IMR-90 (cell line): ENCODE data around the gene ARL4A. TPM values are rescaled to one million over a fixed set of nuclear protein-coding genes. Genes with fewer than 3 reads are reported as not detected.

Experiments
- ATAC-seq: fragments of 200-7000 bp; cut with Tn5 transposase; 2 replicates; pipeline ENCODE4 v1.9.1; 2020; ENCODE audit warnings: low read depth, mild to moderate bottlenecking, moderate library complexity
- BruUV-seq: library from RNA; stranded (reverse); fragments of 400-500 nt; replicated peaks from 2 replicates; lab custom pipeline; 2021; lab: Mats Ljungman, UMichigan
- CTCF ChIA-PET: fragments of 300-600 bp; formaldehyde crosslinking; extraction: SDS; loops from one replicate; lab custom pipeline; 2021; ENCODE audit warnings: antibody characterized with exemption; lab: Yijun Ruan, JAX
- POLR2A ChIA-PET: fragments of 300-600 bp; sonication (Branson Sonifier 250); formaldehyde crosslinking; loops from one replicate; lab custom pipeline; 2022; ENCODE audit warnings: antibody characterized with exemption; ENCODE audit not compliant: unreplicated experiment; lab: Charles Lee
- DNase-seq: peaks from one replicate; pipeline ENCODE4 v3.0.0; 2013
- H2AFZ ChIP-seq: replicated peaks from 2 replicates; pipeline ENCODE3; 2013; ENCODE audit warnings: low read length, mild to moderate bottlenecking; ENCODE audit not compliant: poor library complexity
- H2AK5ac ChIP-seq: 2 replicates; pipeline ENCODE4 v1.6.1; 2013; ENCODE audit warnings: low read depth, low read length, inconsistent platforms
- H2AK9ac ChIP-seq: replicated peaks from 2 replicates; pipeline ENCODE3; 2013; ENCODE audit warnings: mild to moderate bottlenecking, low read depth, low read length, moderate library complexity; ENCODE audit not compliant: poor library complexity
- H2BK120ac ChIP-seq: 2 replicates; pipeline ENCODE4 v1.6.1; 2013; ENCODE audit warnings: low read depth, low read length, inconsistent platforms
- H2BK15ac ChIP-seq: 3 replicates; pipeline ENCODE4 v1.6.1; 2013; ENCODE audit warnings: low read depth, low read length, inconsistent platforms
- H2BK20ac ChIP-seq: 2 replicates; pipeline ENCODE4 v1.6.1; 2013; ENCODE audit warnings: low read depth, mild to moderate bottlenecking, inconsistent platforms, low read length, moderate library complexity
- H2BK5ac ChIP-seq: 2 replicates; pipeline ENCODE4 v1.6.1; 2013; ENCODE audit warnings: mild to moderate bottlenecking, low read depth, low read length, inconsistent platforms; ENCODE audit not compliant: poor library complexity, severe bottlenecking
- H3K14ac ChIP-seq: replicated peaks from 2 replicates; pipeline ENCODE4 v1.6.1; 2013; ENCODE audit warnings: low read depth, low read length, inconsistent platforms
- H3K18ac ChIP-seq: 2 replicates; pipeline ENCODE4 v1.6.1; 2013; ENCODE audit warnings: low read depth, low read length, control low read depth
- H3K23ac ChIP-seq: 2 replicates; pipeline ENCODE4 v1.6.1; 2013; ENCODE audit warnings: low read depth, low read length, inconsistent platforms
- H3K27ac ChIP-seq: 2 replicates; pipeline ENCODE4 v1.5.1; 2013; ENCODE audit warnings: mild to moderate bottlenecking, control low read depth, low read length; ENCODE audit not compliant: insufficient read depth
- H3K27me3 ChIP-seq: 2 replicates; pipeline ENCODE4 v1.6.1; 2013; ENCODE audit warnings: low read length; ENCODE audit not compliant: control insufficient read depth, insufficient read depth
- H3K36me3 ChIP-seq: 2 replicates; pipeline ENCODE4 v1.6.1; 2013; ENCODE audit warnings: low read length, mixed read lengths; ENCODE audit not compliant: control insufficient read depth, insufficient read depth
- H3K4ac ChIP-seq: 2 replicates; pipeline ENCODE4 v1.6.1; 2013; ENCODE audit warnings: low read depth, low read length, inconsistent platforms
- H3K4me1 ChIP-seq: 2 replicates; pipeline ENCODE4 v1.6.1; 2013; ENCODE audit warnings: low read length, mixed read lengths; ENCODE audit not compliant: control insufficient read depth, insufficient read depth
- H3K4me2 ChIP-seq: 2 replicates; pipeline ENCODE4 v1.6.1; 2013; ENCODE audit warnings: low read depth, mild to moderate bottlenecking, control low read depth, low read length, moderate library complexity
- H3K4me3 ChIP-seq: 2 replicates; pipeline ENCODE4 v1.5.1; 2013; ENCODE audit warnings: low read depth, mild to moderate bottlenecking, control low read depth, low read length, moderate library complexity; ENCODE audit not compliant: insufficient read depth
- H3K56ac ChIP-seq: 2 replicates; pipeline ENCODE4 v1.6.1; 2013; ENCODE audit warnings: low read length, inconsistent platforms; ENCODE audit not compliant: insufficient read depth; ENCODE audit errors: extremely low read depth
- H3K79me1 ChIP-seq, 2 experiments: 2 replicates each; pipeline ENCODE4 v1.6.1; 2013; ENCODE audit warnings: low read length in 2 of 2, inconsistent platforms in 1 of 2, low read depth in 1 of 2
- H3K9ac ChIP-seq: 2 replicates; pipeline ENCODE4 v1.6.1; 2013; ENCODE audit warnings: low read depth, low read length, control low read depth
- H3K9me1 ChIP-seq: 2 replicates; pipeline ENCODE4 v1.6.1; 2013; ENCODE audit warnings: low read length, inconsistent platforms; ENCODE audit not compliant: insufficient read depth
- H3K9me3 ChIP-seq: 2 replicates; pipeline ENCODE4 v1.6.1; 2013; ENCODE audit warnings: low read length; ENCODE audit not compliant: control insufficient read depth, insufficient read depth
- H4K20me1 ChIP-seq: 2 replicates; pipeline ENCODE4 v1.6.1; 2013; ENCODE audit warnings: low read length, inconsistent platforms; ENCODE audit not compliant: insufficient read depth
- H4K5ac ChIP-seq: 2 replicates; pipeline ENCODE4 v1.6.1; 2013; ENCODE audit warnings: mild to moderate bottlenecking, low read depth, low read length, control low read depth
- H4K8ac ChIP-seq, 2 experiments: 2 replicates each; pipeline ENCODE4 v1.6.1; 2013; ENCODE audit warnings: low read depth in 2 of 2, low read length in 2 of 2, control low read depth in 1 of 2, inconsistent platforms in 1 of 2
- H4K91ac ChIP-seq: 2 replicates; pipeline ENCODE4 v1.6.1; 2013; ENCODE audit warnings: low read depth, low read length, inconsistent platforms; ENCODE audit not compliant: insufficient read depth
- BHLHE40 ChIP-seq: fragments of 150-350 bp; IDR thresholded peaks from 2 replicates; pipeline ENCODE4 v1.6.1; 2016; ENCODE audit warnings: mild to moderate bottlenecking, low read depth, low read length
- CEBPB ChIP-seq: IDR thresholded peaks from 2 replicates; pipeline ENCODE4 v1.6.1; 2012; ENCODE audit warnings: low read depth, low read length, improper control_type of control experiment
- CHD1 ChIP-seq: IDR thresholded peaks from 2 replicates; pipeline ENCODE4 v1.6.1; 2012; ENCODE audit warnings: low read depth, low read length, improper control_type of control experiment
- ELK1 ChIP-seq: fragments of 150-350 bp; IDR thresholded peaks from 2 replicates; pipeline ENCODE4 v1.6.1; 2016; ENCODE audit warnings: low read depth, mild to moderate bottlenecking, low read length, moderate library complexity, borderline replicate concordance
- FOS ChIP-seq: fragments of 150-350 bp; IDR thresholded peaks from 2 replicates; pipeline ENCODE4 v1.6.1; 2016; ENCODE audit warnings: low read depth, low read length
- MAFK ChIP-seq: IDR thresholded peaks from 2 replicates; pipeline ENCODE4 v1.6.1; 2012; ENCODE audit warnings: low read depth, low read length, improper control_type of control experiment
- MAZ ChIP-seq: IDR thresholded peaks from 2 replicates; pipeline ENCODE4 v1.6.1; 2012; ENCODE audit warnings: low read depth, mild to moderate bottlenecking, low read length, improper control_type of control experiment, moderate library complexity, borderline replicate concordance
- MXI1 ChIP-seq: IDR thresholded peaks from 2 replicates; pipeline ENCODE4 v1.6.1; 2012; ENCODE audit warnings: low read depth, mild to moderate bottlenecking, low read length, moderate library complexity, borderline replicate concordance
- POLR2A ChIP-seq: IDR thresholded peaks from 2 replicates; pipeline ENCODE4 v1.6.1; 2012; ENCODE audit warnings: mild to moderate bottlenecking, low read depth, low read length
- RAD21 ChIP-seq: IDR thresholded peaks from 2 replicates; pipeline ENCODE4 v1.6.1; 2012; ENCODE audit warnings: low read length, improper control_type of control experiment
- RCOR1 ChIP-seq: IDR thresholded peaks from 2 replicates; pipeline ENCODE4 v1.6.1; 2012; ENCODE audit warnings: mild to moderate bottlenecking, low read length, improper control_type of control experiment; ENCODE audit not compliant: insufficient replicate concordance
- RFX5 ChIP-seq: IDR thresholded peaks from 2 replicates; pipeline ENCODE4 v1.8.0; 2012; ENCODE audit warnings: low read depth, mild to moderate bottlenecking, low read length, moderate library complexity
- SMC3 ChIP-seq: fragments of 150-350 bp; IDR thresholded peaks from 2 replicates; pipeline ENCODE4 v1.6.1; 2016; ENCODE audit warnings: low read depth, mild to moderate bottlenecking, antibody characterized with exemption, low read length, moderate library complexity
- WGBS, 2 experiments: methylation state at CpG; one replicate each; pipeline versions ENCODE4 v1.1.5 to v1.1.7; 2013; ENCODE audit warnings: missing lambda C conversion rate in 2 of 2; ENCODE audit not compliant: insufficient read length in 1 of 2; ENCODE audit errors: extremely low coverage in 2 of 2; 5-methylcytosine and 5-hydroxymethylcytosine counted together
- dilution Hi-C: fragments of 300-500 bp; cut with HindIII; formaldehyde crosslinking; loops from one replicate; pipeline ENCODE4 v1.14.3; 2018; ENCODE audit warnings: low sequenced_read_pairs; ENCODE audit not compliant: unreplicated experiment
- in situ Hi-C: fragments of 300-500 bp; cut with MboI; formaldehyde crosslinking; loops from 3 replicates; pipeline ENCODE4 v1.14.3; 2019; ENCODE audit warnings: low sequenced_read_pairs, inconsistent platforms, mixed read lengths
- intact Hi-C: fragments of 100-400 bp; cut with micrococcal nuclease; formaldehyde crosslinking; loops from 2 replicates; pipeline ENCODE4 v1.10.0; 2022
- polyA plus RNA-seq, 3 experiments: library from polyadenylated mRNA; depleted of rRNA; stranded (reverse); fragments of >200 nt; gene quantifications; 2 replicates each; pipeline ENCODE4 v1.2.3, GENCODE V29; 2012; ENCODE audit warnings: low replicate concordance in 1 of 3
- total RNA-seq: library from RNA; depleted of rRNA; stranded (reverse); fragments of >200 nt; gene quantifications from 2 replicates; pipeline ENCODE4 v1.2.3, GENCODE V29; 2012

Gene ARL4A
- total and polyA plus RNA-seq, 2 of the 4 experiments (the other 2 are of a cell fraction): 13.7 to 22.4 TPM

GRCh38 chr7:12722136-12722535, 34.7 kb downstream of the ARL4A start:
- H2AFZ ChIP-seq: no peak overlapping the region
- dilution Hi-C loops: no loop called here

More at GRCh38 chr7:12722136-12722535, 34.7 kb downstream of the ARL4A start:
- intact Hi-C loops: no loop called here
- Histone ChIP-seq H3K36me3 (no peaks in the 10 kb centered on the region), H4K20me1 (no peaks in the 10 kb centered on the region), H2BK20ac (0 out of 2 replicates have a peak overlapping the region, but pooled peaks have one; percentile 62), H3K23ac (no peak overlapping the region; the same call in 1 of the 2 replicates), H2BK5ac (no peak overlapping the region), H3K4me1 (peaks cover 3% of the 10 kb centered on the region), H3K9ac (no peak overlapping the region), H3K4me3 (no peak overlapping the region), H3K4me2 (no peak overlapping the region), H3K4ac (no peak overlapping the region), H3K9me3 (no peaks in the 10 kb centered on the region), H3K9me1 (no peaks in the 10 kb centered on the region), H2BK15ac (no peak overlapping the region), H3K14ac (no peak overlapping the region), H3K27me3 (no peaks in the 10 kb centered on the region), H4K5ac (no peak overlapping the region), H2AK5ac (no peak overlapping the region), H3K18ac (no peak overlapping the region), H2BK120ac (no peak overlapping the region), H4K8ac (no peak overlapping the region), H3K79me1 (no peaks in the 10 kb centered on the region), H4K91ac (no peak overlapping the region), H2AK9ac (no peak overlapping the region), H3K27ac (no peak overlapping the region), H3K56ac (no peak overlapping the region)
- POLR2A ChIA-PET: no interaction called here
- CTCF ChIA-PET: no interaction called here
- BruUV-seq: no TSS peak
- TF ChIP-seq BHLHE40 (no peak), RFX5 (no peak), FOS (no peak), MAFK (no peak), SMC3 (no peak), RCOR1 (no peak), ELK1 (no peak), MAZ (no peak), MXI1 (no peak), CEBPB (no peak), CHD1 (no peak), POLR2A (no peak), RAD21 (no peak)
- 88% methylated on average over 1 of the region's 2 CpGs; no CpG with 5 or more reads in 1 of the 2 experiments for WGBS, 2 experiments
- ATAC-seq (no peak), DNase-seq (no peak)
- in situ Hi-C loops: no loop called here
